Activated CD4-positive, CD25-positive, alpha-beta regulatory T cell treated with anti-CD3 and anti-CD28 coated beads, Interleukin-2, amount 50 U/mL, for 16 hours (primary cell): ENCODE data around the gene SLC12A3.

ENCODE experiments used
- DNase-seq: peaks from one replicate; pipeline ENCODE4 v3.0.0-alpha.2; 2020; ENCODE audit warnings: low read depth, low spot score

Gene SLC12A3

GRCh38 chr16:56943761-56944375 lies 78.9 kb downstream of the SLC12A3 start:
- DNase-seq, result no peak

GRCh38 chr16:56944954-56945839 lies 80.2 kb downstream of the SLC12A3 start:
- no peak for DNase-seq

- DNase-seq, result no peak
Observed at GRCh38 chr16:56945847-56946527, 81.0 kb downstream of the SLC12A3 start.

DNA sequence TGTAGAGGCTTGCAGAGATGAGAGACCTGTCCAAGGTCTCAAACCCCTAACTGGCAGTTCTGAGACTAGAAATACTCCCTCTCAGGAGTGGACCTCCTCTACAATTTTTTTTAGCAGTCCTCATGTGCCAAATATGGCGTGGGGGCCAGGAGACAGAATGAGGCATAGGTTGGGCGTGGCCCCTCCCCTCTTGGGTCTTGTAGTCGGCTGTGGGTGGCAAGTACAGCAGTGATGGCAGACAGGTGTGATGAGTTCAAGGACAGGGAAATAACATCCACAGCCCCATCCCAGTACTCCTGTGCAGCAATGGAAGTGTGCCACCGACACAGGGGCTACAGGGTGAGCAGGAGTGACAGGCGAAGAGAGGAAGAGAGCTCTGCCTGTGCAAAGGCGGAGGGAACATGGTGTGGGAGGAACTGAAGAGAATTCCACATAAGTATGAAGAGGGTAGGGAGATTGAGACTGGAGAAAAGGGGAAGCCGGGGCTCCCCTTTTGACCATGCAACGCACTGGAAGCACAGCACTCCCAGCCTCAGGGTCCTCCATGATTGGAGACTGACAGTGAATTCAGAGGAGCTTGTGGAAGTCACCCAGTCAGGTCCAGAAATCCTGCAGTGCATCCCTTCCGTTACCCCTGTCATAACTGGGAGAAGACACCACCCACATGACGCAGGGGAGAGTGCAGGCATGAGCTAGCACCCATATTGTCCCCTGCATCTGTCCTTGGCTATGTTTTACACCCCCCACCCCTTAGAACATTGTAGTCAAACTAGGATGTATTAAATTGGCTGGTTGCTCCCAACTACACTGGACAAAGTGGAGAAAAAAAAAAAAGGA lies 82.0 kb downstream of the SLC12A3 start:
- no peak for DNase-seq

DNA sequence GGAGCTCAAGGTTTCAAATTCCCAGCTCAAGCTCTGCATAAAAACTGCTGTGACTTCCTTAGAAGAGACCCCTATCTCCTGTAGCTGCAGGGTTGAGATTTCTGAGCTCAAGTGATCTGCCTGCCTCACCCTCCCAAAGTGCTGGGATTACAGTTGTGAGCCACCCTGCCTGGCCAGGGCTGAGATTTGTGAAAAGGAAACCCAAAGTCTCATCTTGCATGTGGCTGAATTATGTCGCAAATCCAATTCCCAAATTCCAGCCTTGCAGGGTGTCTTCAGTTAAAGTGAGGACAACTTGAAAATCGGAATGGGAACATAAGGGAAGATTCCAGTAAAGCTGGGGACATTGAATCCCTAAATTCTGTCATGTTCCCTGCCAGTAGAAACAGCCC lies 82.6 kb downstream of the SLC12A3 start:
- DNase-seq, result no peak

- no peak for DNase-seq
Observed at GRCh38 chr16:56948234-56948633, 83.2 kb downstream of the SLC12A3 start.

- DNase-seq, result no peak
Observed at GRCh38 chr16:56950051-56950450, 85.0 kb downstream of the SLC12A3 start.

DNA sequence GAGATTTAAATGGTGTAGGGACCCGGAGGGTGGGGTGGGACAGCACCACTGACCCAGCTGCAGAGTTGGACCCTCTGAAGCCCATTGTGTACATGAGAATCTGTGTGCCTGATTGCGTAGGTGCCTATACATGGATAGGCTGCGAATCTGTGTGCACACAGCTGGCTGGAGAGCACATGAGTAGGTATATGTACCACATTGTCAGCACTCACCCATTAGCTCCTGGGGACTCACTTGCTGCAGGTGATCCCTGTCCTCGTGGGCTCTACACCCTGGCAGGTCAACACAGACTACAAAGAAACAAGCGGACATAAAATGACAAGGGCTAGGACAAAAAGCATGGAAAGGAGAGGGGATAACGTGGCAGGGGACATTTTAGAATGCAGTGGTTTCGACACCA lies 85.4 kb downstream of the SLC12A3 start:
- DNase-seq, result no peak

DNA sequence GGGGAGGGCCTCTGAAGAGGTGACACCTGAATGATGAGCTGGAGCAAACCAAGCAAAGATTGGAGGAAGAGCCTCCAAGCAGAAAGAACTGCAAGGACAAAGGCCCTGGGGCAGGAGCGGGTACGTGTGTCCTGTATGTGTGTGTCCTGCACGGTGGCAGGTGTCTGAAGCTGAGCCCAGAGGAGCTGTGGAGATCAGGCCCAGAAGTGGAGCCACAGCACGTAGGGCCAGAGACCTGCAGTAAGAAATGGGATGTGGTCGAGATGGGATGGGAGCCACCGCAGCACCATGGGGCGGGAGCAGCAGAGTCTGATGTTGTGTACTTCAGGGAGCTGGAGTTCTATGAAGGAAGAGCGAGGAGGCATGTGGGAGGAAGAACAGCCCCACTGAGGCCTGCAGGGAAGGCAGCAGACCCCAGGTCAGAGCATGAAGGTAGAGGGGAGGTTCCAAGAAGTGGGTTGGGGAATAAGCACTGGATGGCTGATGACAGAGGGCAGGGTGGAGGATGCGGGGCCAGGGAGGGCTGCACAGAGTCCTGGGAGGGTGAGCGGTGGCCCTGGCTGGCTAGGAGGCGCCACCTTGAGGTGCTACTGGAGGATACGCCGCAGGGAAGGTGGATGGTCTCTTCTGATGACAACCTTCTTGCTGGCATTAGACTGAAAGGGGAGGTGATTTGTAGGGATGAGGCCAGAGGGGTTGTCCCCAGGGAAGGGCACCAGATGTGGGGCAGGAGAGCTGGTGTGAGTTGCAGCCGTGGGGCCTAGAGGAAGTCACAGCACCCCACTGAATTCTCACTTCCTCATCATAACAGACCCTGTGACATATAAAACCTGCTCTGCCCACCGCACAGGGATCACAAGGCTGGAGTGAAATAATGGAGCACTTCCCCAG lies 86.1 kb downstream of the SLC12A3 start:
- DNase-seq, result no peak

- no peak for DNase-seq
Observed at GRCh38 chr16:56953006-56953405, 88.0 kb downstream of the SLC12A3 start.

DNA sequence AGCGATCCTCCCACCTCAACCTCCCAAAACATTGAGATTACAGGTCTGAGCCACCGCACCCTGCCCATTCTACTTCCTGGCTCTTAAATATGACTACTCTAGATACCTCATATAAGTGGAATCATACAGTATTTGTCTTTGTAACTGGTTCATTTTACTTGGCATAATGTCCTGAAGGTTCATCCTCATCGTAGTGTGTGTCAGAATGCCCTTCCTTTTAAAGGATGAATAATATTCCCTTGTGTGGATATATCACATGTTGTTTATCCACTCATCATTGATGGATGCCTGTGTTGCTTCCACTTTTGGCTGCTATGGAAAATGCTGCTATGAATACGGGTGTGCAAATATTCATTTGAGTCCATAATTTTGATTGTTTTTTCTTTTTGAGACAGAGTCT lies 91.1 kb downstream of the SLC12A3 start:
- no peak for DNase-seq

DNA sequence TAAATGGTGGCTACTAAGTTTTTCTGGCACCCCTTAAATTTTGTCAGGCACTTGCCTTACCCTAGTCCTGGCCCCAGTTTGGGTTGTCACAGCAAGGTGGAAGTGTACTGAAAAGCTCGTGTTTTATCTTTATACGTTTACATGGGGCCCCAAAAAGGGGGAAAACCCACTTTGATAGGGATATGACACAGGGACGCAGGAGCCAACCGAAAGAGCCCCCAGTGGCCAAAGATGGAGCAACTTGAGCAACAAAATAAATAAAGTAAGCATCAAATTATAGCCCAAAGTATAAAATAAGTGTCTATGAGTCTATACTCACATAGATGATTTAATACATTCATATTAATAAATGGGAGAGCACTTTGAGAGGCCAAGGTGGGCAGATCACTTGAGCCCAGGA lies 91.7 kb downstream of the SLC12A3 start:
- no peak for DNase-seq

DNA sequence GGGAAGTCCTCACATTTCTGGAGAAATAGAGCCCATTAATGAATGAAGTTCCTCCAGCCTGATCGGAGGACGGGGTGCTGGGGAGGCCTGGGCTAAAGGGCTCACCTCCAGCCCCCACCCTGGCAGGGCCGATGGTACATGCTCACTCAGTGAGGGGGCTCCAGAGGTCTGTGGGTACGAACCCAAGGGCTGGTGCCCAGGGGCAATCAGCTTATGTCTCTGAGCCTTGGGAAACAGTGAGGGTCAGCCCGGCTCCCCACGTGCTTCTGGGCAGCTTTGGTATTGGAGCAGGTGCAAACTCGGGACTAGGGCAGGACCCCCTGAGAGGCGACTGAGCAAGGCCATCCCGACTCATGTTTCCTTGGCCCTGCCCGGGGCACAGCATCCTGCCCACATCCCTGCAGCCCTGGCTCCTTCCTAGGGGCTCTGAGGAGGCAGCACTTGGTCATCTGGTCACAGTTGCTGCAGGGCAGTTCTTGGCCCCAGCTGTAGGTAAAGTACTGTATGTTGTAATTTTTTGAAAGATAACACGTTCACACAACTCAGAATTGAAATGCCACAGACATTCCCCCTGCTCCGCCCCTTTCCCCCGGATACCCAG lies 95.8 kb downstream of the SLC12A3 start:
- DNase-seq, result no peak

DNA sequence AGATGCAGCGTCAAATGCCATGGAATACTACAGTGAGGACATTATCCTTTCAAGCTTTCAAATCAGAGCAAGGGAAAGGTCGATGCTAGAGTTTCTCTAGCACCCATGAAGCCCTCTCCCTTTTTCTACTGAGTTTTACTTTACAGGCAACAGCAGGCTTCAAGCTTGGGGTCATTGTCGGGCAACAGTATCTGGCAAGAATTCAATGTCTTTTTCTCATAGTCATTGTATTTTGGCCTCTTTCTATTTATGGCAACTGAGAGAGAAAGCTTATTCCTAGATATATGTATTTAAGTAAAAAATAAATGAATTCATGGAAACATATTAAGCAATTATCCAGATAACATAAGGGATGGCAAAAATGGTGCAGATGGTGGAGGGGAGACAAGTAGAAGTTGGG lies 96.4 kb downstream of the SLC12A3 start:
- DNase-seq, result no peak

- no peak for DNase-seq
Observed at GRCh38 chr16:56961851-56962281, 96.9 kb downstream of the SLC12A3 start, which contains the start of gene CETP. Gene CETP, plus strand, starts transcription at chr16:56961950. Its CDS starts 30 bp downstream, at chr16:56961980.

GRCh38 chr16:56964243-56965148 lies 99.5 kb downstream of the SLC12A3 start:
- peak; percentile 88 for DNase-seq
